ENCODE results near the gene HBP1.

DNA sequence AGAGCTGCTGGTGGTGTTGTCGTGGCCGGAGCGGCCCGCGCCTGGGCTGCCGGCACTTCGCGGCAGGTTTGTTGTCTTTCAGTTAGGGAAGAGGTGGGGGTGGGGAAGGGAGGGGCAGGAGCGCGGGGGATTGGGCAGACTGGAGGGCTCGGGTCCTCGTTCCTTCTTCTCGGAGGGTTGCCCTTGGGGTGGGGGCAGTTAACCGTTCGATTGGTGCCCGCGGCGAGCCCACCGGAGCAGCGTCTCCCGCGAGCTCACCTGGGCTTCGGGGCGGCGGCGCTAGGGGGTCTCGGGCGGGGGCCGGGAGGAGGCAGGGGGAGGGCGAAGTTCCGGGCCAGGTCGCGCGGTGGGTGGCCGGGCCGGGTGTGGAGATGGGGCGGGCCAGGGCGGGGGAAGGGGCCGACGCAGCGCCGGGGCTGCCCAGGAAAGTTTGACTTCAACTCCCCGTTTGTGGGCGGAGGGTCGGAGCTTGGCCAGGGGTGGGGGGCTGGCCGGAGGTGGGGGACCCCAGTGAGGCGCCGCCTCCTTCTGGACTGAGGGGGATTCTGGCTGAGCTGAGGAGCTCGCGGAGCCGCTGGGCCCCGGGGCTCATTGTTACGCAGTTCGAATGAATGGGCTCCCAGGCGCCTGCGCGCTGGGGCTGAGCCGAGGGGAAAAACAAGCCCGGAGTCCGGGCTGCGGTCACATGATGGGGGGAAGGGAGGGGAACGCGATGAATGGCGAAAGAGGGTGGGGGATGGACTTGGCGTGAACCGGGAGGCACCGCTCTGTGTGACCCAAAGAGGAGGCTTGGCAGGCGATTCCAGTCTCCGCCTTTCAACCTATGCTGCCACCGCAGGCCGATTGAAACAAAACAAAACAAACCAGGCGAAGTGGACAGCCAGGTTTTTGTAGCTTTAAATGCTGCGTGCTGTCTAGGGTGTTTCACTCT, 582 bp downstream of the HBP1 start:
- TF ChIP-seq, protein P1, sequence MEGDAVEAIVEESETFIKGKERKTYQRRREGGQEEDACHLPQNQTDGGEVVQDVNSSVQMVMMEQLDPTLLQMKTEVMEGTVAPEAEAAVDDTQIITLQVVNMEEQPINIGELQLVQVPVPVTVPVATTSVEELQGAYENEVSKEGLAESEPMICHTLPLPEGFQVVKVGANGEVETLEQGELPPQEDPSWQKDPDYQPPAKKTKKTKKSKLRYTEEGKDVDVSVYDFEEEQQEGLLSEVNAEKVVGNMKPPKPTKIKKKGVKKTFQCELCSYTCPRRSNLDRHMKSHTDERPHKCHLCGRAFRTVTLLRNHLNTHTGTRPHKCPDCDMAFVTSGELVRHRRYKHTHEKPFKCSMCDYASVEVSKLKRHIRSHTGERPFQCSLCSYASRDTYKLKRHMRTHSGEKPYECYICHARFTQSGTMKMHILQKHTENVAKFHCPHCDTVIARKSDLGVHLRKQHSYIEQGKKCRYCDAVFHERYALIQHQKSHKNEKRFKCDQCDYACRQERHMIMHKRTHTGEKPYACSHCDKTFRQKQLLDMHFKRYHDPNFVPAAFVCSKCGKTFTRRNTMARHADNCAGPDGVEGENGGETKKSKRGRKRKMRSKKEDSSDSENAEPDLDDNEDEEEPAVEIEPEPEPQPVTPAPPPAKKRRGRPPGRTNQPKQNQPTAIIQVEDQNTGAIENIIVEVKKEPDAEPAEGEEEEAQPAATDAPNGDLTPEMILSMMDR (IDR thresholded peaks at IDR 0.05): no peak
- TF ChIP-seq, protein P2, sequence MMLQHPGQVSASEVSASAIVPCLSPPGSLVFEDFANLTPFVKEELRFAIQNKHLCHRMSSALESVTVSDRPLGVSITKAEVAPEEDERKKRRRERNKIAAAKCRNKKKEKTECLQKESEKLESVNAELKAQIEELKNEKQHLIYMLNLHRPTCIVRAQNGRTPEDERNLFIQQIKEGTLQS (CRISPR knock-in tag; conservative IDR thresholded peaks at IDR 0.05): no peak
- TF ChIP-seq CREM (CRISPR knock-in tag; IDR thresholded peaks at IDR 0.05): no peak
- TF ChIP-seq, protein P3, sequence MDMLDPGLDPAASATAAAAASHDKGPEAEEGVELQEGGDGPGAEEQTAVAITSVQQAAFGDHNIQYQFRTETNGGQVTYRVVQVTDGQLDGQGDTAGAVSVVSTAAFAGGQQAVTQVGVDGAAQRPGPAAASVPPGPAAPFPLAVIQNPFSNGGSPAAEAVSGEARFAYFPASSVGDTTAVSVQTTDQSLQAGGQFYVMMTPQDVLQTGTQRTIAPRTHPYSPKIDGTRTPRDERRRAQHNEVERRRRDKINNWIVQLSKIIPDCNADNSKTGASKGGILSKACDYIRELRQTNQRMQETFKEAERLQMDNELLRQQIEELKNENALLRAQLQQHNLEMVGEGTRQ (CRISPR knock-in tag; IDR thresholded peaks at IDR 0.05): peak; percentile 95
- TF ChIP-seq CREB1 (CRISPR knock-in tag; IDR thresholded peaks at IDR 0.05): no peak
- no peak for TF ChIP-seq SMAD3 (CRISPR knock-in tag; IDR thresholded peaks at IDR 0.05; ENCODE audit: borderline replicate concordance)
- peak; percentile 61; the same call in 1 of the 2 replicates for TF ChIP-seq MYBL2 (CRISPR knock-in tag; IDR thresholded peaks at IDR 0.05)
- TF ChIP-seq ZNF138 (CRISPR knock-in tag; conservative IDR thresholded peaks at IDR 0.05): no peak
- TF ChIP-seq NR2C2 (CRISPR knock-in tag; IDR thresholded peaks at IDR 0.05): no peak; the same call in 1 of the 2 replicates
- TF ChIP-seq CBFB (CRISPR knock-in tag; IDR thresholded peaks at IDR 0.05; ENCODE audit: low read depth): no peak
- TF ChIP-seq, protein P4, sequence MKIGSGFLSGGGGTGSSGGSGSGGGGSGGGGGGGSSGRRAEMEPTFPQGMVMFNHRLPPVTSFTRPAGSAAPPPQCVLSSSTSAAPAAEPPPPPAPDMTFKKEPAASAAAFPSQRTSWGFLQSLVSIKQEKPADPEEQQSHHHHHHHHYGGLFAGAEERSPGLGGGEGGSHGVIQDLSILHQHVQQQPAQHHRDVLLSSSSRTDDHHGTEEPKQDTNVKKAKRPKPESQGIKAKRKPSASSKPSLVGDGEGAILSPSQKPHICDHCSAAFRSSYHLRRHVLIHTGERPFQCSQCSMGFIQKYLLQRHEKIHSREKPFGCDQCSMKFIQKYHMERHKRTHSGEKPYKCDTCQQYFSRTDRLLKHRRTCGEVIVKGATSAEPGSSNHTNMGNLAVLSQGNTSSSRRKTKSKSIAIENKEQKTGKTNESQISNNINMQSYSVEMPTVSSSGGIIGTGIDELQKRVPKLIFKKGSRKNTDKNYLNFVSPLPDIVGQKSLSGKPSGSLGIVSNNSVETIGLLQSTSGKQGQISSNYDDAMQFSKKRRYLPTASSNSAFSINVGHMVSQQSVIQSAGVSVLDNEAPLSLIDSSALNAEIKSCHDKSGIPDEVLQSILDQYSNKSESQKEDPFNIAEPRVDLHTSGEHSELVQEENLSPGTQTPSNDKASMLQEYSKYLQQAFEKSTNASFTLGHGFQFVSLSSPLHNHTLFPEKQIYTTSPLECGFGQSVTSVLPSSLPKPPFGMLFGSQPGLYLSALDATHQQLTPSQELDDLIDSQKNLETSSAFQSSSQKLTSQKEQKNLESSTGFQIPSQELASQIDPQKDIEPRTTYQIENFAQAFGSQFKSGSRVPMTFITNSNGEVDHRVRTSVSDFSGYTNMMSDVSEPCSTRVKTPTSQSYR (CRISPR knock-in tag; IDR thresholded peaks at IDR 0.05): peak; percentile 92
- TF ChIP-seq ETV6 (CRISPR knock-in tag; IDR thresholded peaks at IDR 0.05): peak; percentile 49; the same call in 1 of the 2 replicates
- no peak for TF ChIP-seq NFYB (CRISPR knock-in tag; conservative IDR thresholded peaks at IDR 0.05; ENCODE audit: low read depth)
